Islet precursor cell (in vitro differentiated cells): ENCODE measurements around the gene EID1.
A peak's percentile ranks its signal among the peaks of the same experiment; 100 is the strongest.

ENCODE experiments used
- DNase-seq: peaks from one replicate; pipeline ENCODE4 v3.0.0-alpha.2; 2018

EID1 gene

GRCh38 chr15:48914717-48915116 lies 36.8 kb downstream of the EID1 start:
- no peak for DNase-seq

GRCh38 chr15:48915861-48916260 lies 37.9 kb downstream of the EID1 start:
- DNase-seq: no peak

GRCh38 chr15:48916721-48917120 lies 38.8 kb downstream of the EID1 start:
- no peak for DNase-seq

- DNase-seq: no peak
Measured at GRCh38 chr15:48922046-48922445, 44.1 kb downstream of the EID1 start.

GRCh38 chr15:48924528-48925393 lies 46.8 kb downstream of the EID1 start:
- no peak for DNase-seq

GRCh38 chr15:48925714-48926223 lies 47.8 kb downstream of the EID1 start:
- DNase-seq: peak; percentile 79

GRCh38 chr15:48928877-48929538 lies 51.1 kb downstream of the EID1 start:
- no peak for DNase-seq

- peak; percentile 62 for DNase-seq
Measured at GRCh38 chr15:48929661-48930060, 51.7 kb downstream of the EID1 start.
